Ishikawa (cell line): ENCODE measurements around the gene MYL4.

Experiments
- CEBPB ChIP-seq: IDR thresholded peaks from 2 replicates; pipeline ENCODE4 v1.6.1; 2012
- CREB1 ChIP-seq: IDR thresholded peaks from 2 replicates; pipeline ENCODE4 v1.6.1; 2012; ENCODE audit warnings: low read depth
- EP300 ChIP-seq: IDR thresholded peaks from 2 replicates; pipeline ENCODE4 v1.6.1; 2012; ENCODE audit warnings: borderline replicate concordance
- MAX ChIP-seq: IDR thresholded peaks from 2 replicates; pipeline ENCODE4 v1.6.1; 2012
- REST ChIP-seq: IDR thresholded peaks from 2 replicates; pipeline ENCODE4 v1.6.1; 2012; ENCODE audit warnings: low read depth, mild to moderate bottlenecking
- TAF1 ChIP-seq: IDR thresholded peaks from 2 replicates; pipeline ENCODE4 v1.6.1; 2012; ENCODE audit warnings: low read depth, mild to moderate bottlenecking
- USF1 ChIP-seq: IDR thresholded peaks from 2 replicates; pipeline ENCODE4 v1.6.1; 2012
- YY1 ChIP-seq: IDR thresholded peaks from 2 replicates; pipeline ENCODE4 v1.6.1; 2012; ENCODE audit warnings: low read depth

GRCh38 chr17:47205419-47205963 lies 3.7 kb upstream of the MYL4 start:
- TF ChIP-seq MAX (peak; percentile 78), TAF1 (no peak), CEBPB (no peak), CREB1 (no peak), REST (no peak), EP300 (no peak), YY1 (no peak), USF1 (no peak)
